OCI-LY3 (cell line): ENCODE data around the gene PILRB.

Experiments used
- EZH2phosphoT487 ChIP-seq: fragments of 200-600 bp; shearing (Covaris generic); IDR thresholded peaks from 2 replicates; pipeline ENCODE4 v1.6.1; 2018; ENCODE audit warnings: antibody characterized with exemption, mixed run types, low read depth
- TF ChIP-seq, protein P1 (sequence below): fragments of 200-600, 300-600 bp; sonication (generic); IDR thresholded peaks from 2 replicates; pipeline ENCODE4 v1.5.1; 2014; ENCODE audit warnings: antibody characterized with exemption, low read length, low read depth

DNA sequence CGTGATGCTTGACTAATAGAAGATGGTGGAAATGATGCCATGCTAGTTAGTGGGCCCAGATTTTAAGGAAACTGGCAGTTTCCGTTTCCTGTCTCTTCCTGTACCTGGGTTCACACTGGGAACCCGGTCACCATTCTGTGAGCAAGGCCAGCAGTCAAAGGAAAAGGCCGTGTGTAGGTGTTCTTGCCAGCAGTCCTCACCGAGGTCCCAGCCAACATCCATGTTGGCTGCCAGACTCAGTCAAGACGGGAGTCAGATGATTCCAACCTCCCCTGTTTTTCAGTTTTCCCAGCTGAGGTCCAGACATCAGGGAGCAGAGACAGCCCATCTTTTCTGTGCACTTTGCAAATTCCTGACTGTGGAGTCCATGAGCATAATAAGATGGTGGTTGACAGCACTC lies 15.2 kb upstream of the PILRB start:
- TF ChIP-seq EZH2phosphoT487, result no peak
- TF ChIP-seq, protein P1, sequence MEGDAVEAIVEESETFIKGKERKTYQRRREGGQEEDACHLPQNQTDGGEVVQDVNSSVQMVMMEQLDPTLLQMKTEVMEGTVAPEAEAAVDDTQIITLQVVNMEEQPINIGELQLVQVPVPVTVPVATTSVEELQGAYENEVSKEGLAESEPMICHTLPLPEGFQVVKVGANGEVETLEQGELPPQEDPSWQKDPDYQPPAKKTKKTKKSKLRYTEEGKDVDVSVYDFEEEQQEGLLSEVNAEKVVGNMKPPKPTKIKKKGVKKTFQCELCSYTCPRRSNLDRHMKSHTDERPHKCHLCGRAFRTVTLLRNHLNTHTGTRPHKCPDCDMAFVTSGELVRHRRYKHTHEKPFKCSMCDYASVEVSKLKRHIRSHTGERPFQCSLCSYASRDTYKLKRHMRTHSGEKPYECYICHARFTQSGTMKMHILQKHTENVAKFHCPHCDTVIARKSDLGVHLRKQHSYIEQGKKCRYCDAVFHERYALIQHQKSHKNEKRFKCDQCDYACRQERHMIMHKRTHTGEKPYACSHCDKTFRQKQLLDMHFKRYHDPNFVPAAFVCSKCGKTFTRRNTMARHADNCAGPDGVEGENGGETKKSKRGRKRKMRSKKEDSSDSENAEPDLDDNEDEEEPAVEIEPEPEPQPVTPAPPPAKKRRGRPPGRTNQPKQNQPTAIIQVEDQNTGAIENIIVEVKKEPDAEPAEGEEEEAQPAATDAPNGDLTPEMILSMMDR, result no peak
